H1 (cell line): ENCODE data around the gene ICAM3. TPM values are rescaled to one million over a fixed set of nuclear protein-coding genes. Genes with fewer than 3 reads are reported as not detected.
"Not testable (repeated sequence)": the region's sequence is repeated elsewhere in the genome, so short reads cannot be mapped to it uniquely, and the experiment has no call there.

Experiments
- CTCF ChIA-PET: fragments of 300-600 bp; sonication (Branson Sonifier 250); formaldehyde crosslinking; loops from one replicate; lab custom pipeline; 2021; ENCODE audit not compliant: partially characterized antibody; lab: Charles Lee
- POLR2A ChIA-PET: fragments of 300-600 bp; sonication (Branson Sonifier 250); formaldehyde crosslinking; loops from one replicate; lab custom pipeline; 2021; ENCODE audit warnings: inconsistent platforms; ENCODE audit not compliant: partially characterized antibody; lab: Charles Lee
- DNase-seq, 2 experiments: peaks; one replicate each; pipeline versions ENCODE4 v3.0.0 to v3.0.0-alpha.2; 2010 to 2022; ENCODE audit warnings: low spot score in 2 of 2, low read depth in 1 of 2, mixed read lengths in 1 of 2
- FAIRE-seq: peaks from 2 replicates; lab custom pipeline; 2011; peaks lifted over from hg19 to GRCh38; lab: Jason Lieb, UNC
- H2AFZ ChIP-seq: 2 replicates; pipeline ENCODE4 v1.8.1; 2012; ENCODE audit warnings: low read length, inconsistent platforms
- H2AK5ac ChIP-seq: 2 replicates; pipeline ENCODE4 v1.6.1; 2013; ENCODE audit warnings: low read depth, low read length
- H2BK120ac ChIP-seq: replicated peaks from 2 replicates; pipeline ENCODE3; 2013; ENCODE audit warnings: low read depth, low read length, inconsistent platforms
- H2BK12ac ChIP-seq: 2 replicates; pipeline ENCODE4 v1.6.1; 2013; ENCODE audit warnings: low read depth, low read length
- H2BK15ac ChIP-seq: 2 replicates; pipeline ENCODE4 v1.6.1; 2013; ENCODE audit warnings: low read length
- H2BK20ac ChIP-seq: 2 replicates; pipeline ENCODE4 v1.6.1; 2013; ENCODE audit warnings: low read length
- H2BK5ac ChIP-seq: 2 replicates; pipeline ENCODE4 v1.6.1; 2013; ENCODE audit warnings: low read depth, low read length
- H3K14ac ChIP-seq: 2 replicates; pipeline ENCODE4 v1.6.1; 2013; ENCODE audit warnings: inconsistent platforms; ENCODE audit not compliant: insufficient read length
- H3K18ac ChIP-seq: 2 replicates; pipeline ENCODE4 v1.6.1; 2013; ENCODE audit warnings: low read length; ENCODE audit errors: extremely low read depth
- H3K23ac ChIP-seq: 2 replicates; pipeline ENCODE4 v1.6.1; 2013; ENCODE audit warnings: inconsistent platforms; ENCODE audit not compliant: insufficient read length
- H3K23me2 ChIP-seq: 2 replicates; pipeline ENCODE4 v1.6.1; 2013; ENCODE audit warnings: low read depth, low read length
- H3K27ac ChIP-seq: 2 replicates; pipeline ENCODE4 v1.6.1; 2011; ENCODE audit warnings: low read depth, low read length, inconsistent platforms
- H3K27me3 ChIP-seq, 4 experiments: replicated peaks in 1 of 4; 1 replicate in 1 of 4; 2 replicates in 3 of 4; pipeline versions ENCODE4 v1.6.1 to v1.8.1; 2011 to 2013; ENCODE audit warnings: low read length in 3 of 4, mild to moderate bottlenecking in 3 of 4, inconsistent platforms in 2 of 4, mixed read lengths in 2 of 4, moderate library complexity in 1 of 4; ENCODE audit not compliant: control insufficient read depth in 3 of 4, insufficient read depth in 3 of 4; ENCODE audit errors: extremely low read depth in 1 of 4
- H3K36me3 ChIP-seq, 4 experiments: 2 replicates each; pipeline versions ENCODE4 v1.6.1 to v1.8.1; 2011 to 2013; ENCODE audit warnings: mild to moderate bottlenecking in 4 of 4, low read length in 3 of 4, moderate library complexity in 2 of 4, control low read depth in 1 of 4, inconsistent platforms in 1 of 4; ENCODE audit not compliant: insufficient read depth in 4 of 4, control insufficient read depth in 2 of 4
- H3K4ac ChIP-seq: replicated peaks from 2 replicates; pipeline ENCODE3; 2013; ENCODE audit warnings: low read length, low read depth, mixed read lengths, inconsistent platforms; ENCODE audit not compliant: insufficient read length
- H3K4me1 ChIP-seq, 4 experiments: replicated peaks in 1 of 4; 1 replicate in 1 of 4; 2 replicates in 3 of 4; pipeline versions ENCODE4 v1.6.1 to v1.8.1; 2011 to 2013; ENCODE audit warnings: low read length in 3 of 4, inconsistent platforms in 2 of 4, mixed read lengths in 1 of 4; ENCODE audit not compliant: insufficient read depth in 4 of 4, control insufficient read depth in 3 of 4
- H3K4me2 ChIP-seq, 2 experiments: 2 replicates each; pipeline versions ENCODE4 v1.6.1 to v1.8.1; 2011 to 2013; ENCODE audit warnings: low read depth in 2 of 2, low read length in 2 of 2, control low read depth in 1 of 2, inconsistent platforms in 1 of 2, mild to moderate bottlenecking in 1 of 2; ENCODE audit not compliant: insufficient read depth in 1 of 2
- H3K4me3 ChIP-seq, 4 experiments: fragments of 200-600, 300-600 bp in 1 of 4; sonication (generic), shearing (Covaris generic), sonication (Bioruptor Twin) in 1 of 4; 2 replicates each; pipeline versions ENCODE4 v1.5.1 to v1.8.1; 2011 to 2016; ENCODE audit warnings: low read length in 4 of 4, low read depth in 3 of 4, control low read depth in 2 of 4, inconsistent platforms in 2 of 4, mild to moderate bottlenecking in 2 of 4, mixed read lengths in 1 of 4, moderate library complexity in 1 of 4; ENCODE audit not compliant: insufficient read depth in 2 of 4; ENCODE audit errors: extremely low read depth in 1 of 4
- H3K56ac ChIP-seq: replicated peaks from 2 replicates; pipeline ENCODE3; 2013; ENCODE audit warnings: low read depth, mild to moderate bottlenecking, mixed read lengths, low read length, inconsistent platforms; ENCODE audit not compliant: insufficient read length
- H3K79me1 ChIP-seq: 2 replicates; pipeline ENCODE4 v1.6.1; 2013; ENCODE audit warnings: low read depth, low read length, control low read depth
- H3K79me2 ChIP-seq, 2 experiments: 2 replicates each; pipeline versions ENCODE4 v1.6.1 to v1.8.1; 2012 to 2013; ENCODE audit warnings: low read length in 2 of 2, mild to moderate bottlenecking in 2 of 2, inconsistent platforms in 1 of 2; ENCODE audit not compliant: insufficient read depth in 2 of 2, control insufficient read depth in 1 of 2
- H3K9ac ChIP-seq, 4 experiments: replicated peaks in 1 of 4; 1 replicate in 1 of 4; 2 replicates in 3 of 4; pipeline versions ENCODE4 v1.6.1 to v1.8.1; 2011 to 2013; ENCODE audit warnings: low read depth in 3 of 4, low read length in 3 of 4, control low read depth in 2 of 4, mild to moderate bottlenecking in 2 of 4, moderate library complexity in 2 of 4, inconsistent platforms in 1 of 4; ENCODE audit errors: extremely low read depth in 1 of 4
- H3K9me3 ChIP-seq, 2 experiments: 2 replicates each; pipeline versions ENCODE4 v1.6.1 to v1.8.1; 2012 to 2013; ENCODE audit warnings: mild to moderate bottlenecking in 2 of 2, moderate library complexity in 2 of 2, control low read depth in 1 of 2, inconsistent platforms in 1 of 2, low read depth in 1 of 2, low read length in 1 of 2, mixed read lengths in 1 of 2; ENCODE audit not compliant: insufficient read depth in 2 of 2
- H4K20me1 ChIP-seq, 2 experiments: replicated peaks in 1 of 2; 2 replicates each; pipeline versions ENCODE3 to v1.8.1; 2011 to 2013; ENCODE audit warnings: inconsistent platforms in 2 of 2, low read length in 2 of 2, mild to moderate bottlenecking in 1 of 2; ENCODE audit not compliant: insufficient read depth in 2 of 2, control insufficient read depth in 1 of 2
- H4K5ac ChIP-seq: 2 replicates; pipeline ENCODE4 v1.6.1; 2013; ENCODE audit warnings: low read length, low read depth, mixed read lengths, inconsistent platforms; ENCODE audit not compliant: insufficient read length
- H4K8ac ChIP-seq: 2 replicates; pipeline ENCODE4 v1.8.0; 2013; ENCODE audit warnings: mild to moderate bottlenecking, moderate library complexity, low read length, inconsistent platforms; ENCODE audit not compliant: insufficient read depth; ENCODE audit errors: extremely low read depth
- H4K91ac ChIP-seq: replicated peaks from 2 replicates; pipeline ENCODE3; 2013; ENCODE audit warnings: low read length, mixed read lengths, inconsistent platforms; ENCODE audit not compliant: insufficient read length
- TAF7 ChIP-seq: optimal IDR thresholded peaks from 2 replicates; pipeline ENCODE3; 2011; ENCODE audit warnings: low read depth, mild to moderate bottlenecking, inconsistent platforms, low read length, moderate library complexity, borderline replicate concordance
- ZNF274 ChIP-seq: IDR thresholded peaks from 2 replicates; pipeline ENCODE4 v1.7.0; 2012; ENCODE audit warnings: low read length, borderline replicate concordance; ENCODE audit errors: extremely low read depth
- WGBS, 2 experiments: shearing (Covaris generic) in 1 of 2; methylation state at CpG; one replicate each; pipeline versions ENCODE4 v1.1.6 to v1.1.7; 2013 to 2015; ENCODE audit warnings: low lambda C conversion rate in 2 of 2, mixed read lengths in 2 of 2, inconsistent platforms in 1 of 2, low coverage in 1 of 2, missing lambda C conversion rate in 1 of 2; ENCODE audit not compliant: insufficient replicate concordance in 2 of 2, insufficient coverage in 1 of 2, insufficient read length in 1 of 2; ENCODE audit errors: extremely low coverage in 1 of 2, missing lambda C conversion rate in 1 of 2; 5-methylcytosine and 5-hydroxymethylcytosine counted together
- polyA plus RNA-seq, 7 experiments: library from polyadenylated mRNA; depleted of rRNA in 3 of 7; stranded (reverse) in 5 of 7; unstranded in 2 of 7; fragments of >200 nt in 5 of 7; fragments of 200-250 nt in 2 of 7; gene quantifications; 1 replicate in 5 of 7; 2 replicates in 1 of 7; 4 replicates in 1 of 7; pipeline versions ENCODE4 v1.2.1 to v1.2.3, GENCODE V29; 2011 to 2013; ENCODE audit warnings: missing spikeins in 2 of 7, mixed read lengths in 2 of 7
- total RNA-seq: library from RNA; stranded (reverse); fragmentation: NEBNext Ultra II Directional; extraction: Animal tissue kit (Norgen Biotek cat#: 25700); gene quantifications from 2 replicates; pipeline ENCODE4 v1.2.1, GENCODE V29; 2021

The ICAM3 gene
- total and polyA plus RNA-seq, 2 of the 8 experiments (the other 6 are each of a cell fraction or from before 2014, with no cell fraction given) = 15.4 to 16.5 TPM

- TF ChIP-seq TAF7 (no peak), ZNF274 (no peak)
These were observed 45.2 kb upstream of the ICAM3 start (continued) for GRCh38 chr19:10384580-10384979.

GRCh38 chr19:10383223-10383499, 43.7 kb upstream of the ICAM3 start:
- not testable (repeated sequence) for H2BK20ac ChIP-seq, H3K14ac ChIP-seq, H2BK12ac ChIP-seq, H3K36me3 ChIP-seq, H2BK120ac ChIP-seq, H3K27me3 ChIP-seq, H3K9ac ChIP-seq, H2BK5ac ChIP-seq, H3K9me3 ChIP-seq, H2AK5ac ChIP-seq, H4K8ac ChIP-seq, H3K79me2 ChIP-seq, H3K18ac ChIP-seq, H4K5ac ChIP-seq, H2BK15ac ChIP-seq, H4K20me1 ChIP-seq, H3K27ac ChIP-seq, H3K4ac ChIP-seq, FAIRE-seq, DNase-seq, H3K23ac ChIP-seq, H3K4me2 ChIP-seq, H3K4me1 ChIP-seq, H3K56ac ChIP-seq, H4K91ac ChIP-seq, H2AFZ ChIP-seq, H3K79me1 ChIP-seq, H3K23me2 ChIP-seq, H3K4me3 ChIP-seq
- ChIA-PET CTCF (interaction anchor here (0.9 to 5.9 kb wide), 4 partner anchors 8 to 126 kb away, joined by 3 to 28 read pairs (median 20); partner anchors contain the start of gene RAVER1), POLR2A (interaction anchor here (0.8 kb wide), 1 partner anchor 115 kb away, joined by 3 read pairs; no protein-coding TSS in a partner anchor)
- 91% methylated on average over 8 of the region's 8 CpGs; no CpG with 5 or more reads in 1 of the 2 experiments for WGBS, 2 experiments
